Mesendoderm (in vitro differentiated cells): ENCODE measurements around the gene CD68.
A peak's percentile ranks its signal among the peaks of the same experiment; 100 is the strongest.

ENCODE experiments used
- DNase-seq: peaks from one replicate; pipeline ENCODE4 v3.0.0; 2013
- H2AK5ac ChIP-seq: 2 replicates; pipeline ENCODE4 v1.6.1; 2013; ENCODE audit warnings: low read length, inconsistent platforms
- H2BK120ac ChIP-seq: 2 replicates; pipeline ENCODE4 v1.6.1; 2013; ENCODE audit warnings: low read depth, mild to moderate bottlenecking, low read length, moderate library complexity, mixed read lengths
- H2BK15ac ChIP-seq: replicated peaks from 2 replicates; pipeline ENCODE4 v1.6.1; 2013; ENCODE audit warnings: low read depth, mild to moderate bottlenecking, moderate library complexity
- H2BK5ac ChIP-seq: 2 replicates; pipeline ENCODE4 v1.6.1; 2013; ENCODE audit warnings: low read length, inconsistent platforms
- H3K18ac ChIP-seq: 2 replicates; pipeline ENCODE4 v1.6.1; 2013; ENCODE audit warnings: mild to moderate bottlenecking, low read length, mixed read lengths
- H3K23ac ChIP-seq: one replicate; pipeline ENCODE4 v1.6.1; 2013; ENCODE audit warnings: low read length
- H3K27ac ChIP-seq: 2 replicates; pipeline ENCODE4 v1.5.1; 2013; ENCODE audit warnings: low read depth, mild to moderate bottlenecking, inconsistent platforms, low read length, moderate library complexity
- H3K27me3 ChIP-seq: 2 replicates; pipeline ENCODE4 v1.6.1; 2013; ENCODE audit warnings: low read length, control low read depth, mild to moderate bottlenecking, inconsistent platforms; ENCODE audit not compliant: insufficient read depth, poor library complexity
- H3K36me3 ChIP-seq: 2 replicates; pipeline ENCODE4 v1.6.1; 2013; ENCODE audit warnings: low read length, inconsistent platforms; ENCODE audit not compliant: control insufficient read depth, insufficient read depth
- H3K4ac ChIP-seq: one replicate; pipeline ENCODE4 v1.6.1; 2013; ENCODE audit warnings: low read depth, mild to moderate bottlenecking, low read length, moderate library complexity
- H3K4me1 ChIP-seq: 2 replicates; pipeline ENCODE4 v1.6.1; 2013; ENCODE audit warnings: low read depth, low read length, inconsistent platforms; ENCODE audit not compliant: control insufficient read depth
- H3K4me2 ChIP-seq: 2 replicates; pipeline ENCODE4 v1.6.1; 2013; ENCODE audit warnings: low read length
- H3K4me3 ChIP-seq: 2 replicates; pipeline ENCODE4 v1.5.1; 2013; ENCODE audit warnings: mild to moderate bottlenecking, low read length
- H3K56ac ChIP-seq: one replicate; pipeline ENCODE4 v1.6.1; 2013; ENCODE audit warnings: low read length
- H3K79me1 ChIP-seq: 2 replicates; pipeline ENCODE4 v1.6.1; 2013; ENCODE audit warnings: low read length, inconsistent platforms
- H3K79me2 ChIP-seq: 2 replicates; pipeline ENCODE4 v1.6.1; 2013; ENCODE audit warnings: mild to moderate bottlenecking, low read length; ENCODE audit not compliant: control insufficient read depth, insufficient read depth
- H3K9ac ChIP-seq: 2 replicates; pipeline ENCODE4 v1.6.1; 2013; ENCODE audit warnings: low read length, inconsistent platforms
- H4K5ac ChIP-seq: one replicate; pipeline ENCODE4 v1.6.1; 2013; ENCODE audit warnings: low read length
- H4K8ac ChIP-seq: one replicate; pipeline ENCODE4 v1.6.1; 2013; ENCODE audit warnings: low read depth, mild to moderate bottlenecking, control low read depth, low read length, moderate library complexity
- WGBS: extraction: QIAGEN DNeasy Blood & Tissue Kit; methylation state at CpG from one replicate; pipeline ENCODE4 v1.1.7; 2013; ENCODE audit warnings: low lambda C conversion rate, missing lambda C conversion rate; ENCODE audit not compliant: insufficient coverage; ENCODE audit errors: extremely low coverage; 5-methylcytosine and 5-hydroxymethylcytosine counted together

CD68 gene

GRCh38 chr17:7582396-7583252 lies 3.2 kb downstream of the CD68 start:
- Histone ChIP-seq H3K18ac (peak overlapping the region; percentile 34), H4K8ac (peak overlapping the region; percentile 65), H2BK5ac (peak overlapping the region; percentile 87), H3K27ac (peak overlapping the region; percentile 61), H3K4me3 (no peak overlapping the region), H3K4me2 (peak overlapping the region; percentile 20), H3K23ac (peak overlapping the region; percentile 89), H3K9ac (peak overlapping the region; percentile 91), H3K56ac (peak overlapping the region; percentile 100), H2BK120ac (no peak overlapping the region), H3K27me3 (no peaks in the 10 kb centered on the region), H4K5ac (peak overlapping the region; percentile 39), H2BK15ac (no peak overlapping the region), H2AK5ac (peak overlapping the region; percentile 96), H3K4me1 (peaks cover 7% of the 10 kb centered on the region), H3K36me3 (peaks cover 8% of the 10 kb centered on the region), H3K79me1 (peaks cover 9% of the 10 kb centered on the region), H3K79me2 (peaks cover 4% of the 10 kb centered on the region), H3K4ac (peak overlapping the region; percentile 76)
- WGBS: no CpG with 5 or more reads among the region's 36 CpGs
- DNase-seq: no peak

GRCh38 chr17:7583253-7584109 lies 4.0 kb downstream of the CD68 start, which contains the start of gene MPDU1:
TSS of gene MPDU1 (plus strand) at chr17:7583852. CDS start at chr17:7583863, 11 bp downstream.
- H3K27me3 ChIP-seq: no peaks in the 10 kb centered on the region
- H4K5ac ChIP-seq: peak within 1 kb of the TSS; percentile 92
- peak within 1 kb of the TSS; percentile 78 for H3K27ac ChIP-seq
- H3K18ac ChIP-seq: peak within 1 kb of the TSS; percentile 56
- H3K23ac ChIP-seq: peak within 1 kb of the TSS; percentile 89
- peak within 1 kb of the TSS; percentile 94 for H3K9ac ChIP-seq
- H2BK5ac ChIP-seq: peak within 1 kb of the TSS; percentile 93
- H2BK15ac ChIP-seq: no peak within 1 kb of the TSS
- no CpG with 5 or more reads among the region's 69 CpGs for WGBS
- peak within 1 kb of the TSS; percentile 100 for H3K56ac ChIP-seq
- H3K79me1 ChIP-seq: peaks cover 9% of the 10 kb centered on the region
- peak within 1 kb of the TSS; percentile 88 for H3K4ac ChIP-seq
- H3K4me1 ChIP-seq: peaks cover 7% of the 10 kb centered on the region
- peak within 1 kb of the TSS; percentile 100 for H2AK5ac ChIP-seq
- H4K8ac ChIP-seq: peak within 1 kb of the TSS; percentile 65
- H3K36me3 ChIP-seq: peaks cover 3% of the 10 kb centered on the region
- peaks cover 4% of the 10 kb centered on the region for H3K79me2 ChIP-seq
- no peak within 1 kb of the TSS for H2BK120ac ChIP-seq
- H3K4me3 ChIP-seq: peak within 1 kb of the TSS; percentile 87
- DNase-seq: peak; percentile 97
- H3K4me2 ChIP-seq: peak within 1 kb of the TSS; percentile 68

- Histone ChIP-seq H3K27ac (no peak overlapping the region), H3K4me1 (peaks cover 10% of the 10 kb centered on the region), H4K8ac (no peak overlapping the region), H3K27me3 (no peaks in the 10 kb centered on the region), H3K9ac (no peak overlapping the region), H3K79me1 (peaks cover 7% of the 10 kb centered on the region), H3K18ac (no peak overlapping the region), H2BK120ac (no peak overlapping the region), H3K4me3 (no peak overlapping the region), H3K56ac (no peak overlapping the region), H2BK5ac (no peak overlapping the region), H4K5ac (no peak overlapping the region), H2AK5ac (no peak overlapping the region), H2BK15ac (no peak overlapping the region), H3K36me3 (peaks cover 1% of the 10 kb centered on the region), H3K4me2 (no peak overlapping the region), H3K79me2 (peaks cover 5% of the 10 kb centered on the region), H3K4ac (no peak overlapping the region), H3K23ac (no peak overlapping the region)
- DNase-seq: peak; percentile 71
- no CpG with 5 or more reads among the region's 9 CpGs for WGBS
Measured at GRCh38 chr17:7586673-7587419, 7.4 kb downstream of the CD68 start.

GRCh38 chr17:7587420-7588151 lies 8.1 kb downstream of the CD68 start:
- H3K9ac ChIP-seq: peak overlapping the region; percentile 20
- peak overlapping the region; percentile 50 for H3K56ac ChIP-seq
- H3K4me3 ChIP-seq: no peak overlapping the region
- no peak overlapping the region for H3K4me2 ChIP-seq
- DNase-seq: no peak
- no peak overlapping the region for H4K5ac ChIP-seq
- no peak overlapping the region for H2BK15ac ChIP-seq
- H4K8ac ChIP-seq: no peak overlapping the region
- H3K27ac ChIP-seq: no peak overlapping the region
- no peak overlapping the region for H3K23ac ChIP-seq
- WGBS: no CpG with 5 or more reads among the region's 12 CpGs
- H3K79me2 ChIP-seq: peaks cover 5% of the 10 kb centered on the region
- H3K27me3 ChIP-seq: no peaks in the 10 kb centered on the region
- H2BK5ac ChIP-seq: no peak overlapping the region
- no peak overlapping the region for H3K18ac ChIP-seq
- H3K4me1 ChIP-seq: peaks cover 10% of the 10 kb centered on the region
- H3K4ac ChIP-seq: no peak overlapping the region
- peaks cover 7% of the 10 kb centered on the region for H3K79me1 ChIP-seq
- H2BK120ac ChIP-seq: no peak overlapping the region
- no peak overlapping the region for H2AK5ac ChIP-seq
- peaks cover 1% of the 10 kb centered on the region for H3K36me3 ChIP-seq
